ENCODE measurements around the gene KRT35. TPM values are rescaled to one million over a fixed set of nuclear protein-coding genes. Genes with fewer than 3 reads are reported as not detected.

KRT35 gene
- total RNA-seq, 1 donor from 2014 or later, result not detected

GRCh38 chr17:41521574-41522261, 40.8 kb upstream of the KRT35 start:
- Histone ChIP-seq H3K9me3 (no peaks in the 10 kb centered on the region), H3K27me3 (no peaks in the 10 kb centered on the region), H3K4me1 (peaks cover 52% of the 10 kb centered on the region), H3K27ac (peak overlapping the region; percentile 4), H3K4me3 (no peak overlapping the region), H3K36me3 (peaks cover 0 to 5% of the 10 kb centered on the region in 2 donors)
- intact Hi-C loops (cut with DNase I), result no loop called here
- no peak for TF ChIP-seq POLR2AphosphoS5 (IDR thresholded peaks at IDR 0.05; ENCODE audit: insufficient read depth in 1 of 2, low read depth in 1 of 2)
- no peak for TF ChIP-seq POLR2A (IDR thresholded peaks at IDR 0.05)
- TF ChIP-seq CTCF (IDR thresholded peaks at IDR 0.05), result no peak
- DNase-seq (ENCODE audit: extremely low spot score in 2 of 2), result no peak

- DNase-seq (ENCODE audit: extremely low spot score in 2 of 2), result no peak
- TF ChIP-seq POLR2A (IDR thresholded peaks at IDR 0.05) (no peak), POLR2AphosphoS5 (IDR thresholded peaks at IDR 0.05; ENCODE audit: insufficient read depth in 1 of 2, low read depth in 1 of 2) (no peak), CTCF (IDR thresholded peaks at IDR 0.05) (no peak)
- Histone ChIP-seq H3K36me3 (peaks cover 0 to 5% of the 10 kb centered on the region in 2 donors), H3K9me3 (no peaks in the 10 kb centered on the region), H3K4me1 (peaks cover 49% of the 10 kb centered on the region), H3K27me3 (no peaks in the 10 kb centered on the region), H3K4me3 (no peak overlapping the region), H3K27ac (no peak overlapping the region)
- intact Hi-C loops (cut with DNase I), result no loop called here
These were observed 40.0 kb upstream of the KRT35 start for GRCh38 chr17:41520821-41521521.

- H3K27ac ChIP-seq, result no peak overlapping the region
- H3K9me3 ChIP-seq, result no peaks in the 10 kb centered on the region
- H3K4me1 ChIP-seq, result peaks cover 37% of the 10 kb centered on the region
- H3K36me3 ChIP-seq, result no peaks in the 10 kb centered on the region
- H3K27me3 ChIP-seq, result no peaks in the 10 kb centered on the region
- no peak overlapping the region for H3K4me3 ChIP-seq
- intact Hi-C loops (cut with DNase I), result no loop called here
- TF ChIP-seq CTCF (IDR thresholded peaks at IDR 0.05) (no peak), POLR2A (IDR thresholded peaks at IDR 0.05) (no peak), POLR2AphosphoS5 (IDR thresholded peaks at IDR 0.05; ENCODE audit: insufficient read depth in 1 of 2, low read depth in 1 of 2) (no peak)
- no peak for DNase-seq (ENCODE audit: extremely low spot score in 2 of 2)
These were observed 38.7 kb upstream of the KRT35 start for GRCh38 chr17:41519501-41520224.

GRCh38 chr17:41518789-41519449, 38.0 kb upstream of the KRT35 start, which contains the start of gene KRT15:
KRT15 (minus strand) TSS chr17:41518890; CDS start chr17:41518827, 63 bp downstream.
- TF ChIP-seq POLR2A (IDR thresholded peaks at IDR 0.05), result no peak
- TF ChIP-seq CTCF (IDR thresholded peaks at IDR 0.05), result no peak
- TF ChIP-seq POLR2AphosphoS5 (IDR thresholded peaks at IDR 0.05; ENCODE audit: insufficient read depth in 1 of 2, low read depth in 1 of 2), result peak in 1 of 2 donors; percentile 46
- H3K9me3 ChIP-seq, result no peaks in the 10 kb centered on the region
- no peak within 1 kb of the TSS for H3K27ac ChIP-seq
- no peaks in the 10 kb centered on the region for H3K27me3 ChIP-seq
- peak within 1 kb of the TSS in 1 of 2 donors; percentile 42 for H3K4me3 ChIP-seq
- DNase-seq (ENCODE audit: extremely low spot score in 2 of 2), result no peak
- intact Hi-C loops (cut with DNase I), result no loop called here
- no peaks in the 10 kb centered on the region for H3K36me3 ChIP-seq
- peaks cover 30% of the 10 kb centered on the region for H3K4me1 ChIP-seq
